ENCODE results near the gene NR3C2. TPM values are rescaled to one million over a fixed set of nuclear protein-coding genes. Genes with fewer than 3 reads are reported as not detected.
A peak's percentile ranks its signal among the peaks of the same experiment; 100 is the strongest.

The NR3C2 gene
- polyA plus RNA-seq, 1 of the 3 experiments (the other 2 are of a cell fraction): 0.02 TPM

- no peaks in the 10 kb centered on the region for H3F3A ChIP-seq (replicated peaks; ENCODE audit: insufficient read depth)
- 12% methylated on average over 3 of the region's 3 CpGs for WGBS (ENCODE audit: low lambda C conversion rate)
Observed at GRCh38 chr4:148288448-148288847, 153.8 kb downstream of the NR3C2 start.

More at GRCh38 chr4:148288448-148288847, 153.8 kb downstream of the NR3C2 start:
- H3K9ac ChIP-seq: no peak overlapping the region
- DNase-seq: peak; percentile 16
- no peaks in the 10 kb centered on the region for H4K20me1 ChIP-seq (ENCODE audit: insufficient read depth)
- POLR2A ChIA-PET: interaction anchor here (0.7 kb wide), 1 partner anchor 206 kb away, joined by 3 read pairs; no protein-coding TSS in a partner anchor
- H3K9me3 ChIP-seq: no peaks in the 10 kb centered on the region
- TF ChIP-seq GATA2 (CRISPR knock-in tag; IDR thresholded peaks at IDR 0.05) (no peak), YY1 (IDR thresholded peaks at IDR 0.05; ENCODE audit: low read depth) (no peak), USF1 (IDR thresholded peaks at IDR 0.05; ENCODE audit: borderline replicate concordance, low read depth) (no peak), GABPA (IDR thresholded peaks at IDR 0.05; ENCODE audit: low read depth) (no peak), EZH2phosphoT487 (IDR thresholded peaks at IDR 0.05; ENCODE audit: borderline replicate concordance, low read depth) (no peak), TEAD4 (IDR thresholded peaks at IDR 0.05; ENCODE audit: borderline replicate concordance, insufficient read depth) (no peak), CTCF (IDR thresholded peaks at IDR 0.05) (no peak), FOXJ3 (CRISPR knock-in tag; IDR thresholded peaks at IDR 0.05) (no peak), PBX3 (IDR thresholded peaks at IDR 0.05) (no peak), ELF1 (IDR thresholded peaks at IDR 0.05) (no peak), JUND (IDR thresholded peaks at IDR 0.05) (no peak), USF2 (IDR thresholded peaks at IDR 0.05; ENCODE audit: borderline replicate concordance, low read depth, low read length) (no peak), IRF3 (IDR thresholded peaks at IDR 0.05; ENCODE audit: low read depth, low read length) (no peak), TCF12 (IDR thresholded peaks at IDR 0.05) (no peak), MXI1 (IDR thresholded peaks at IDR 0.05; ENCODE audit: low read depth, low read length) (no peak)
- CTCF ChIA-PET: no interaction called here
- H3K27ac ChIP-seq (ENCODE audit: low read depth in 2 of 2, low read length in 1 of 2): peak overlapping the region in 1 of 2 experiments; percentile 99; a peak in 1 of 4 replicates
- no peak overlapping the region for H3K4me3 ChIP-seq (ENCODE audit: low read depth in 2 of 2, low read length in 1 of 2)
- no peaks in the 10 kb centered on the region for H3K79me2 ChIP-seq (ENCODE audit: insufficient read depth)
- H3K9me2 ChIP-seq: no peaks in the 10 kb centered on the region; the same call in 1 of the 2 replicates
- peaks cover 0 to 36% of the 10 kb centered on the region in 2 experiments; a peak in 2 of 4 replicates for H3K4me1 ChIP-seq (ENCODE audit: control insufficient read depth in 1 of 2, insufficient read depth in 2 of 2, low read depth in 1 of 2, low read length in 1 of 2)
- no peak overlapping the region for H2AFZ ChIP-seq (ENCODE audit: low read depth)
- no peaks in the 10 kb centered on the region for H3K36me3 ChIP-seq (replicated peaks in 1 of 2; ENCODE audit: control insufficient read depth in 1 of 2, insufficient read depth in 2 of 2, low read length in 1 of 2)
- H3K27me3 ChIP-seq (ENCODE audit: insufficient read depth): no peaks in the 10 kb centered on the region
- no peak overlapping the region for H3K4me2 ChIP-seq

All from SK-N-SH (cell line).